ENCODE measurements around the gene TMEM115. TPM values are rescaled to one million over a fixed set of nuclear protein-coding genes. Genes with fewer than 3 reads are reported as not detected.

The TMEM115 gene
- total and polyA plus RNA-seq, 3 donors from 2014 or later: 37.6 to 72.4 (median 63.2) TPM

DNA sequence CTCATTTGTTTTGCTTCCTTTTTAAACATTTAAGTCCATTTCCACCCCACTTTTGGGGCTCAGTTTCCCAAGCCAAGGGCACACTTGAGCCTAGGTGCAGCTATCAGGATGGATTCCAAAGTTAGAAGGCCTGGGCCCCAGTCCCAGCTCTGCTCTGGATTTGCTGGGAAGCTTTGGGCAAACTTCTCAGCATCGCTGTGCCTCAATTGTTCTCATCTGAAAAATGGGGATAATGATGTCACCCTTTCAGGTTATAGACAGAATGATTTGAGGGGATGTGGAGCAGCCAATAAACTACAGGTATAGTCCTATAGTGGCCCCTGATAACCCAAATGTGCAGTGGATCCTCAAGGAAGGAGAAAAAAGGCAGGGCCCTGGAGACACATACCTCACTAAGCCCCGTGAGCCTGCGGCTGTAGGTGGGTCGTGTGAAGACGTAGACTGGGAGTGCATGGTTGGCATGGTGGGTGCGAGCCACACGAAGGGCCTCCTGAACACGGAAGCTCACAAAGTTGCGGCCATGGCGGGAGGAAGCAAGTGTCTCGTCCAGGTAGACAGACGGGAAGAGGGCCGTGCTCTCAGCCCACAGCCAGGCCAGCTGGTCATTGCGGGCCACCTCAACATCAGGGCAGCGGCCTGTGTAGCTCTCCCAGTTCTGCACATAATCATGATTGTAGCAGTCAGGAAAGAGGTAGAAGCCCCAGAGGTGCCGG lies 40.0 kb downstream of the TMEM115 start:
- Histone ChIP-seq H3K27me3 (no peaks in the 10 kb centered on the region), H3K36me3 (ENCODE audit: low read depth, missing control alignments) (no peaks in the 10 kb centered on the region), H3K4me1 (peaks cover 52% of the 10 kb centered on the region), H3K27ac (no peak overlapping the region), H3K4me3 (no peak overlapping the region), H3K9me3 (no peaks in the 10 kb centered on the region)
- no peak for DNase-seq
- WGBS, 2 donors: 83 to 90% methylated on average over 16 of the region's 16 CpGs
- intact Hi-C loops (cut with DNase I; ENCODE audit: low total_unique reads): no loop called here
- TF ChIP-seq, protein P1, sequence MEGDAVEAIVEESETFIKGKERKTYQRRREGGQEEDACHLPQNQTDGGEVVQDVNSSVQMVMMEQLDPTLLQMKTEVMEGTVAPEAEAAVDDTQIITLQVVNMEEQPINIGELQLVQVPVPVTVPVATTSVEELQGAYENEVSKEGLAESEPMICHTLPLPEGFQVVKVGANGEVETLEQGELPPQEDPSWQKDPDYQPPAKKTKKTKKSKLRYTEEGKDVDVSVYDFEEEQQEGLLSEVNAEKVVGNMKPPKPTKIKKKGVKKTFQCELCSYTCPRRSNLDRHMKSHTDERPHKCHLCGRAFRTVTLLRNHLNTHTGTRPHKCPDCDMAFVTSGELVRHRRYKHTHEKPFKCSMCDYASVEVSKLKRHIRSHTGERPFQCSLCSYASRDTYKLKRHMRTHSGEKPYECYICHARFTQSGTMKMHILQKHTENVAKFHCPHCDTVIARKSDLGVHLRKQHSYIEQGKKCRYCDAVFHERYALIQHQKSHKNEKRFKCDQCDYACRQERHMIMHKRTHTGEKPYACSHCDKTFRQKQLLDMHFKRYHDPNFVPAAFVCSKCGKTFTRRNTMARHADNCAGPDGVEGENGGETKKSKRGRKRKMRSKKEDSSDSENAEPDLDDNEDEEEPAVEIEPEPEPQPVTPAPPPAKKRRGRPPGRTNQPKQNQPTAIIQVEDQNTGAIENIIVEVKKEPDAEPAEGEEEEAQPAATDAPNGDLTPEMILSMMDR (IDR thresholded peaks at IDR 0.05): no peak
- TF ChIP-seq POLR2A (IDR thresholded peaks at IDR 0.05): no peak

GRCh38 chr3:50318615-50319014 lies 40.7 kb downstream of the TMEM115 start:
- no peak for TF ChIP-seq POLR2A (IDR thresholded peaks at IDR 0.05)
- TF ChIP-seq, protein P1 (IDR thresholded peaks at IDR 0.05): no peak
- no peak for DNase-seq
- Histone ChIP-seq H3K9me3 (no peaks in the 10 kb centered on the region), H3K27me3 (no peaks in the 10 kb centered on the region), H3K36me3 (ENCODE audit: low read depth, missing control alignments) (no peaks in the 10 kb centered on the region), H3K4me3 (no peak overlapping the region), H3K27ac (no peak overlapping the region), H3K4me1 (peaks cover 45% of the 10 kb centered on the region)
- intact Hi-C loops (cut with DNase I; ENCODE audit: low total_unique reads): no loop called here
- 75 to 84% methylated on average over 6 to 10 of the region's 10 CpGs for WGBS, 2 donors

GRCh38 chr3:50318163-50318562 lies 41.2 kb downstream of the TMEM115 start:
- no peaks in the 10 kb centered on the region for H3K36me3 ChIP-seq (ENCODE audit: low read depth, missing control alignments)
- H3K4me3 ChIP-seq: no peak overlapping the region
- no peak for DNase-seq
- 84 to 91% methylated on average over 3 to 11 of the region's 11 CpGs for WGBS, 2 donors
- intact Hi-C loops (cut with DNase I; ENCODE audit: low total_unique reads): no loop called here
- no peaks in the 10 kb centered on the region for H3K27me3 ChIP-seq
- TF ChIP-seq, protein P1 (IDR thresholded peaks at IDR 0.05): no peak
- TF ChIP-seq POLR2A (IDR thresholded peaks at IDR 0.05): no peak
- H3K4me1 ChIP-seq: peaks cover 42% of the 10 kb centered on the region
- no peak overlapping the region for H3K27ac ChIP-seq
- no peaks in the 10 kb centered on the region for H3K9me3 ChIP-seq

DNA sequence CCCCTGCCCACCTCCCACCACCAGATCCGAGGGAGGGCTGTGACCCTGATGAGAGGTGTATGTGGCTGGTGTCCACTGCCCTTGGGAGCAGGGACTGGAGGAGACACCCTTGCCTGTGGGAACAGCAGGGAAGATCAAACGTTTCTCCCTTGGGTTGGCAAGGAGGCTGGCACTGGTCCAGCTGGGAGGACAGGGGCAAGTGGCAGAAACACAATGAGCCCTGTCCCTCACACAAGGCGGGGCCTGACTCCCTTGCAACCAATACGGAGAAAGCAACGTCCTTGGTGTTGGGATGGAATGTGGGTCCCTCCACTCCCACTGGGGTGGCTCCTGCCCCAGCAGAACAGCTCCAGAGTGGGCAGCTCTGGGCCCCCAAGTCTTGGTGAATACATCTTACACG lies 42.0 kb downstream of the TMEM115 start:
- WGBS, 2 donors: 57 to 84% methylated on average over 3 to 6 of the region's 6 CpGs
- TF ChIP-seq, protein P1 (IDR thresholded peaks at IDR 0.05): no peak
- no peak for TF ChIP-seq POLR2A (IDR thresholded peaks at IDR 0.05)
- Histone ChIP-seq H3K27me3 (no peaks in the 10 kb centered on the region), H3K9me3 (no peaks in the 10 kb centered on the region), H3K4me3 (no peak overlapping the region), H3K36me3 (ENCODE audit: low read depth, missing control alignments) (no peaks in the 10 kb centered on the region), H3K27ac (no peak overlapping the region), H3K4me1 (peaks cover 33% of the 10 kb centered on the region)
- intact Hi-C loops (cut with DNase I; ENCODE audit: low total_unique reads): no loop called here
- no peak for DNase-seq
